AG04449 (cell line): ENCODE results near the gene ENOX1.

ENCODE experiments used
- CTCF ChIA-PET: fragments of 350-600 bp; formaldehyde crosslinking; extraction: SDS; loops from one replicate; lab custom pipeline; 2021; ENCODE audit warnings: antibody characterized with exemption; lab: Yijun Ruan, JAX
- POLR2A ChIA-PET: fragments of 400-600, 350-600 bp; formaldehyde crosslinking; extraction: SDS; loops from one replicate; lab custom pipeline; 2020; ENCODE audit warnings: antibody characterized with exemption, inconsistent platforms; lab: Yijun Ruan, JAX
- DNase-seq: peaks from one replicate; pipeline ENCODE4 v3.0.0-alpha.2; 2010; ENCODE audit warnings: low read depth, low spot score
- H3K4me3 ChIP-seq: 2 replicates; pipeline ENCODE4 v1.5.1; 2011; ENCODE audit warnings: low read depth, mild to moderate bottlenecking, control low read depth, low read length
- TF ChIP-seq, protein P1 (sequence below): IDR thresholded peaks from one replicate; pipeline ENCODE4 v1.5.1; 2011; ENCODE audit warnings: mild to moderate bottlenecking, moderate library complexity, low read length, control low read depth, inconsistent platforms; ENCODE audit not compliant: insufficient read depth; ENCODE audit errors: missing control alignments

Gene ENOX1

DNA sequence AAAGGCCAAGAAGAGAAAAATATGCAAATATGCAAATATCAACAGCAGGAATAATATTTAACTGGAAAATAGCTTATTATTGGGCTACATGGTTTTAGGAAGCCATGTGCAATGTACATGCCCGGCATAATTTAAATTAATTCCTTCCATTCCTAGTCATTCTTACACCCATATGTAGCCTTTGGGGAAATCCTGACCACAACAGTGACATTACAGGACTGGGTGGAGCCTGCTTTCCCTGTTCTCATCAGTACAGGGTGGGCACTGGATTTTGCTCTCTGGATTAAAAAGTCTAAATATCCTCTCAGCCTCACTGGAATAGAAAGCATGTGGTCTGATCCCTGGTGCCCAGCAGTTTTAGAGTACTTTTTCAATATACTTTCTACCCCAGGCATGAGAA, 565.2 kb downstream of the ENOX1 start:
- no peak for DNase-seq
- H3K4me3 ChIP-seq: no peak overlapping the region
- TF ChIP-seq, protein P1, sequence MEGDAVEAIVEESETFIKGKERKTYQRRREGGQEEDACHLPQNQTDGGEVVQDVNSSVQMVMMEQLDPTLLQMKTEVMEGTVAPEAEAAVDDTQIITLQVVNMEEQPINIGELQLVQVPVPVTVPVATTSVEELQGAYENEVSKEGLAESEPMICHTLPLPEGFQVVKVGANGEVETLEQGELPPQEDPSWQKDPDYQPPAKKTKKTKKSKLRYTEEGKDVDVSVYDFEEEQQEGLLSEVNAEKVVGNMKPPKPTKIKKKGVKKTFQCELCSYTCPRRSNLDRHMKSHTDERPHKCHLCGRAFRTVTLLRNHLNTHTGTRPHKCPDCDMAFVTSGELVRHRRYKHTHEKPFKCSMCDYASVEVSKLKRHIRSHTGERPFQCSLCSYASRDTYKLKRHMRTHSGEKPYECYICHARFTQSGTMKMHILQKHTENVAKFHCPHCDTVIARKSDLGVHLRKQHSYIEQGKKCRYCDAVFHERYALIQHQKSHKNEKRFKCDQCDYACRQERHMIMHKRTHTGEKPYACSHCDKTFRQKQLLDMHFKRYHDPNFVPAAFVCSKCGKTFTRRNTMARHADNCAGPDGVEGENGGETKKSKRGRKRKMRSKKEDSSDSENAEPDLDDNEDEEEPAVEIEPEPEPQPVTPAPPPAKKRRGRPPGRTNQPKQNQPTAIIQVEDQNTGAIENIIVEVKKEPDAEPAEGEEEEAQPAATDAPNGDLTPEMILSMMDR: no peak
- POLR2A ChIA-PET: no interaction called here
- CTCF ChIA-PET: interaction anchor here (1.3 kb wide), 1 partner anchor 11 kb away, joined by 3 read pairs; no protein-coding TSS in a partner anchor

DNA sequence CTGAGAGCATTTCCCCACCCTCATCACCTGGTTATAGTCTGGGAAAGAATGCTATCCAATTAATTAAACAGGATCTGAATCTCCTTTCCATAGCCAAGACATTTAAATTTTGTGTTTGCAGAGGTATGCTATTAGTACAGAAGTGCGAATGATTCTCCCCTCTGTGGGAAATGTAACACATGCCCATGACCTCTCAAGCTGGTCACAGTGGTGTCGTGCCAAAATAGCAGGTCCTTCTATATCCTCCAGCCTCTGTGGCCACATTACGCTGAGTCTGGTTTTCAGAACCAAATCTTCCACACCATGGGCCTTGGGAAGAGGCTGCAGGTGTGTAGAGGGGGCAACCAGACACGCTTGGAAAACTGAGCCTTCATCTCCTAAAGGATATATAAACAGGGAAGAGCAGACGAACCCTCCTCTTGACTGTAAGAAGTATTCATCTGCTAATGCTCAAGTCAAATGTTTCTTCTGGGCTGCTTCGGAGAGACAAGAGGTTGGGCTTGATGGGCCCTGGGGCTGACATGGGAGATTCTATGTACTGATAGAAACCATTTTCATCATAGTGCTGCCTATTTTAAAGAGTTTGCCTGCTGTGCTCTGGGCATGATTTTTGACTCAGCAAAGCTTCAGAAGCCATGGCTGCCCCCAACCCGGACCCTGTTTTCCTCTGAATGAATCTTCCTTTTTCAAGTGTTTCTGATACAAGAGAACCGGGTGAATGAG, 565.7 kb downstream of the ENOX1 start:
- TF ChIP-seq, protein P1: no peak
- POLR2A ChIA-PET: no interaction called here
- H3K4me3 ChIP-seq: no peak overlapping the region
- DNase-seq: no peak
- CTCF ChIA-PET: interaction anchor here (1.3 kb wide), 1 partner anchor 10 kb away, joined by 3 read pairs; no protein-coding TSS in a partner anchor

DNA sequence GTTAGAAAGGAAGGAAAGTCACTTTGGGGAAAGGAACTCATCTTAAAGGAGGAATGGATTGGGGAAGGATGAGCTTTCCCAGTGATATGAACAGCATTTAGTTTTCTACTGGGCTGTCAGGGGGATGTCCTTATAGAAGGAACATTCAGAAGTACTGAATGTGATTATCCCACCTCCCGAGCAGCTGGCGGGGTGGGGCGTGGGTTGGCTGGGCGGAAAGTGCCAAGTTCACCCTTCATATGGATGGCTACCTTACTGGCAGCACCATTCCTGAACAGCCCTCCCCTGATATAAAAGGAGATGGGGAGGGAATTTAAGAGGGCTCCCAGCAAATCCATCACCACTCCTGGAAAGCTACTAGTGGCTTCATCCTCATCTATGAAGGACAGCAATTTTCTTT, 572.6 kb downstream of the ENOX1 start:
- CTCF ChIA-PET: no interaction called here
- DNase-seq: no peak
- TF ChIP-seq, protein P1: no peak
- H3K4me3 ChIP-seq: no peak overlapping the region
- POLR2A ChIA-PET: no interaction called here

DNA sequence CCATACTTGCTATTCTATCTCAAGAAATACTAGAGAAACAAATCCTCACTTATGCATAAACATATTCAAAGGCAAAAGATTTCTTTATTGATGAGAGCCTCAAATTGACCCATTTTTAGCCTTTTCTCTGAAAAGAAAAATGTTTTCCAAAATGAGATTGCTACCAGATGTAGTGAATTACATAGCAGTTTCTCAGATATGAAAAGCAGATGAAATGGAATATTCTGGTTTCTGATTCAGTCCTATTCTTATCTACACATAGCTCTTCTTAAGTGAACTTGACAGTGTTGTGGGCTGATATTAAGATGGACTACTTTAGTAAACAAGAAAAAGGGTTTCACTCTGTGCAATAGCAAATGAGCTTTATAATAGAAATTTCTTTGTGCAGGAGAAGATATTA, 579.9 kb downstream of the ENOX1 start:
- TF ChIP-seq, protein P1: no peak
- H3K4me3 ChIP-seq: no peak overlapping the region
- POLR2A ChIA-PET: no interaction called here
- CTCF ChIA-PET: interaction anchor here (1.0 to 1.2 kb wide), 2 partner anchors 10 to 16 kb away, joined by 3 read pairs; no protein-coding TSS in a partner anchor
- no peak for DNase-seq

DNA sequence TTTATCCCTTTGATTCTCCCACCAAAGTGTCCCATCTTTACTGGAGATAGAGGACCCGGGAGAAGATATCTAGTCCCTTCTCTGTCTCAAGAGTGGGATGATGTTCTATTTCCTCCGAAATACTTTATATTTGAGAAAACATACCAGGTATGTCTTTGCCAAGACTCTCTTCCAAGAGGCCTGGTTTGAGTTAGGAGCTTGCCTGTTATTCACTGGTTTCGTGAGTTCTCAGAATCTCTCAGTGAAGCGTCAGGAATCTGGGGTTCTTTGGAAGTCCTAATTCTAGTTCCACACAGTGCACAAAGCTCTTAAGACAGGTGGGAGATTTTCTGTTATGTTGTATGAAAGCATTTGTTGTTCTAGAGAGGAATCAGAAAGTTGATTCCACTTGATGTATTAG, 581.4 kb downstream of the ENOX1 start:
- no peak overlapping the region for H3K4me3 ChIP-seq
- DNase-seq: no peak
- TF ChIP-seq, protein P1: no peak
- ChIA-PET CTCF (no interaction called here), POLR2A (no interaction called here)

DNA sequence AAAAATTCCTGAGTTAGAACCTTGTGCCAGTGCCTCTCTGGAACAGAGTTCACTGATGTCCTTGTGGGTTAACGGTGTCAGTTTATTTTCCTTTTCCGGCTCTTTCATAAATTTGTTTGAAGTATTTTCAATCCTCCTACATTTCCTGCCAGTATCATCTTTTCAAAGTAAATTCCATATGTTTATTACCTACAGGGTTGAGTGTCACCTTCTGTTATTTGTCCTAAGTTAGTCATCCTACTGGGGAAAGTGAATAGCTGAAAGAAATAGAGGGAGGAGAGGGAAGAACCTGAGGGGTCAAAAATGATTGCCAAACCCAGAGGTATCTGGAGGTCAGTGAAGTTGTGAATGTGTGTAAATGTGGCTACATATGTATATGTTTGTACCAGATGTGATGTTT, 582.2 kb downstream of the ENOX1 start:
- ChIA-PET POLR2A (no interaction called here), CTCF (no interaction called here)
- TF ChIP-seq, protein P1: no peak
- no peak for DNase-seq
- H3K4me3 ChIP-seq: no peak overlapping the region
